CD4-positive, alpha-beta T cell treated with Interleukin-12 subunit alpha and Interleukin-12 subunit beta, for 1 hour (primary cell): Measurements from ENCODE around the gene CYTH2.

Experiments used
- DNase-seq: peaks from one replicate; pipeline ENCODE4 v3.0.0-alpha.2; 2020

The CYTH2 gene

DNA sequence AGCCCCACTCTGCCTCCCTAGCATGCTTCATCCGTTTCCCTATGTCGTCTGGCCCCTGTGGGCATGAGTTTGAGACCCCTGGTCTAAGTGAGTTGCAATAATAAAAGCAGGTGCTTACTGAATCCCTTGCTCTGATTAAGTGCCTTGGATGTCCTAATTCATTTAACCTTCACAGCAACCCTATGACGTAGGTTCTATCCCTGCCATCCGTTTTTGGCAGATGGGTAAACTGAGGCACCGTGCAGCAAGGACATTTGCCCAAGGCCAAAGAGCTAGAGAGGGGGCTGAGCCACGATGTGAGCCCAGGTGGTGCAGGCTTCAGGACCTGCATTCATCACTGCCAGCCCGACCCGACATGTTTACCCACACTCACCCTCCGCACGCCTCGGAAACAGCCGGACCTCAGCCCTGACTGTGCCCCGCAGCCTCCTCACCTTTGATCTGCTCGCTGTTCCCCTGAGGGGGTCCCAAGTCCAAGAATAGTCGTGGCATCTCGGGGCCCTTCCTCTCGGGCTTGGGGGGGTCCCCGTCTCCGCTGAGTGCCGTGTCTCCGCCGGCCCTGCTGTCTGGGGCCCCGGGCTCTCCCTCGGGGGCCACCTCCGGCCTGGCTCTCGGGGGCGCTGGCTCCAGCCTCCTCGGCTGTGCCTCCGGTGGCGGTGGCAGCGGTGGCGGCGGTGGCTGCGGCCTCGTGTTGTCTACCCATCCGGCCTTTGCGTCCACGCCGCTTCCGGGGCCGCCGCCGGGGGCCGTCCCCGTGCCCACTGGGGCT lies 28.0 kb downstream of the CYTH2 start:
- DNase-seq: no peak

DNA sequence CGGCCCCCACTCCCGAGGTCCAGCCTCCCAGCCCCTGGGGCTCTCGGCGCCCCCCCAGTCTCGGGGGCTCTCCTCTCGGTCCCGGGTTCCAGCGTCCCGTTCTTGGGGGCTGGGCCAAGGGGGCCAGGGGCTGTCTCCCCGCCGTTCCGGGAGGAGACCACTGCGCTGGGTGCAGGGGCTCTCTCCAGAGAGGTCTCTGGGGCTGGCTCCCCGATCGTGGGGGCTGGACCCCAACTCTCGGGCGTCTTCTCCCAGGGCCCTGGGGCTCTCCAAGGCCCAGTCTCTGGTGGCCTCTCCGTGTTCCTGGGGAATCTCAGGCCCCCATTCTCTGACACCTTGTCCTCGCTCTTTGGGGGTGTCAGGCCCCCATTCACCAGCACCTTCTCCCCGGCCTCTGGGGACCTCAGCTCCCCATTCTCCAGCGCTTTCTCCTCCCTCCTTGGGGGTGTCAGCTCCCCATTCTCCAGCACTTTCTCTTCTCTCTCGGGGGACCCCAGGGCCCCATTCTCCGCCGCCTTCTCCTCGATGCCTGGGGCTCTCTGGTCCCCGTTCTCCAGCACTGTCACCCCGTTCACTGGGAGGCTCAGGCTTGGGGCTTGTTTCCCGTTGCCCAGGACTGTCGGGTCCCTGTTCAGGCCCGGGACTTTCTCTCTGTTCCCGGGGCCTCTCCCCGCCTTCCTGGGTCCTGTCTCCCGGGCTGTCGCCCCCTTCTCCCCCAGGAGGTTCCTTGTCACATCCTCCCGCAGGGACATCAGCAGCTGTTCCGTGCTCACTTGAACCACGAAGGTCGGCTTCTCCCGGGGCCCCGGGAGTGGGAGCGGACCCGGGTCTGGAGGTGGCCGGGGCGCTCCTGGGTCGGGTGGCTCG lies 28.8 kb downstream of the CYTH2 start:
- no peak for DNase-seq

DNA sequence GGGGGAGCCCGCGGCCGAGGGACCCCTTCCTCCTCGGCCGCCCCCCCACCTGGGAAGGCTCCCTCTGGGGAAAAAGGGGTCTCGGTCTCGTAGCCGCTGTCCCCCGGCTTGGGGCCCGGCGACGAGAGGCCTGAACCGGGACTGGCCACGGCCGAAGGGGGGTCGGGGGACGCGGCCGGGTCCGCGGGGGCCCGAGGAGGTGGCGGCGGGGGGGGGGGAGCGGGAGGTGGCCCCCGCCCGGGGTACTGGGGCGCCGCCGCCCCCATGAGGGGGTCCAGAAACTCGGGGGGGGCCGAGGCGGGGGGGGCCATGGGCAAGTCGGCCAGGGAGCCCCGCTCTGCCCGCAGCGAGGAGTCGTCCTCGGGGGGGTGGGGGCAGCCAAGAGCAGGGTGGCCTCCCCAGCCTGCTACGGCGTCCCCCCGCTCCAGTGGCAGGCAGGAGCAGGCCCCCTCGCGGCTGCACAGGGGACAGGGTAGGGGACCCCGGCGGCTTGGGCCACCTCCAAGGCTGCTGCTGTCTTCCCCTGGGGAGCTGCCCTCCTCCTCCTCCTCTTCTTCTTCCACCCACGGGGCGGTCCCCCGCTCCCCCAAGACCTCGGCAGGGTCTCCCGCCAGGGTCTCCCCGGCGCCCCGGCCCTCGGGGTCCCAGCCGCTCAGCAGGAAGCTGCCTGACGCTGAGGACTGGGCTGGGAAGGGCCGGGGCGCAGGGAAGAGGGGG lies 29.6 kb downstream of the CYTH2 start:
- DNase-seq: no peak

DNA sequence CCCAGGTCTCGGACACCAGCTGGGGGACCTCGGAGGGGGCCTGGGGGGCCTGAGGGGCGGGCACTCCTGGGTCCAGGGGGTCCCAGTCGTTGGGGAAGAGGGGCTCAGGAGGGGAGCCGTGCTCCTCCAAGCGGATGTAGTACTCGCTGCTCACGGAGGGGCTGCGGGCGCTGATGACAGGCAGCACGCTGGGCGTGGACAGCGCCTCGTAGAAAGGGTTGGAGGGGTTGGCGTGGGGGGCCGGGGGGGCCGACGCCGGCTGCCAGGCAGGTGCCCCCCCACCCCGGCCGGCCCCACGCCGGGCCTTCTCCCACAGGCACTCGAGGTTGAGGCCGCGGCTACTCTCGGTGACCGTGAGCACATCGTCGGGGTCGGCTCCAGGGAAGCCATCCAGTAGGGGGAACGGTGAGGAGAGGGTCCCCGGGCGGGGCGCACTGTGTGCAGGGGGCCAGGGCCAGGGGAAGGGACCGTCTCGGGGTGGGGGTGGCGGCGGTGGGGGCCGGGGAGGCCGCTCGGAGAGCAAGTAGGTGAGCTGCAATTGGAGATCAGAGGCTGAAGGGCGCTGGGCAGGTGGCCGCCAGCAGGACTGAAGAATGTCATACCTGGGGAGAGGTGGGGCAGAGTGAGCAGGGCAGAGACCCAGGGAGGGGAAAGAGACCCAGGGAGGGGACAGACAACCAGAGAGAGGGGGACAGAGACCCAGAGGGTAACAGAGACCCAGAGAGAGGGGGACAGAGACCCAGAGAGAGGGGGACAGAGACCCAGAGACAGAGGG lies 30.3 kb downstream of the CYTH2 start:
- DNase-seq: no peak

DNA sequence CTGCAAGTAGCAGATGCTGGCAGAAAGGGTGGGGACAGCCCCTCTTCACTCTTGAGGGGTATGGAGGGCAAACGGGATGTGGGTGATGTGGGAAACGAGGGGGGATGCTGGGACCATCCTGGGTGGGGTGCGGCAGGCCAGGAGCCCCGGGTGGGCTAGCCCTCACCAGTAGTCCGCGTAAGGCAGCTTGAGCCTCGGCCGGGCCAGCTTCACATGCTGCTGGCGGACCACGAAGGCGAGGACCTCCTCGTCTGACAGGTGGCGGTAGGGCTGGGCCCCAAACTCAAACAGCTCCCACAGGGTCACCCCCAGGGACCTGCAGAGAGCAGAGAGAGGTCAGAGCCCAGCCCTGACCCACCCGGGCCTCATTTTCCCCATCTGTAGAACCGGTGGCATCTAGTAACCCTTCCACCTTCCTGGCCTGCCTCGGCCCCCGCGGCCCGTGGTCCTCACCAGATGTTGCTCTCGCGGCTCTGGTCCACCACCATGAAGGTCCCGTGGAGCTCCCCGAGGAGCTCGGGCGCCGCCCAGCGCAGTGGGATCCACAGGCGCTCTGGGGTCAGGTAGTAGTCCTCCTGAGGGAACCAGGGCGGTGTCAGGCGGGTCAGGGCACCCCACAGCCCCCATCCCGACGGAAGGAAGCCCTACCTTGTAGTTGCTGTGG lies 31.8 kb downstream of the CYTH2 start:
- DNase-seq: no peak

DNA sequence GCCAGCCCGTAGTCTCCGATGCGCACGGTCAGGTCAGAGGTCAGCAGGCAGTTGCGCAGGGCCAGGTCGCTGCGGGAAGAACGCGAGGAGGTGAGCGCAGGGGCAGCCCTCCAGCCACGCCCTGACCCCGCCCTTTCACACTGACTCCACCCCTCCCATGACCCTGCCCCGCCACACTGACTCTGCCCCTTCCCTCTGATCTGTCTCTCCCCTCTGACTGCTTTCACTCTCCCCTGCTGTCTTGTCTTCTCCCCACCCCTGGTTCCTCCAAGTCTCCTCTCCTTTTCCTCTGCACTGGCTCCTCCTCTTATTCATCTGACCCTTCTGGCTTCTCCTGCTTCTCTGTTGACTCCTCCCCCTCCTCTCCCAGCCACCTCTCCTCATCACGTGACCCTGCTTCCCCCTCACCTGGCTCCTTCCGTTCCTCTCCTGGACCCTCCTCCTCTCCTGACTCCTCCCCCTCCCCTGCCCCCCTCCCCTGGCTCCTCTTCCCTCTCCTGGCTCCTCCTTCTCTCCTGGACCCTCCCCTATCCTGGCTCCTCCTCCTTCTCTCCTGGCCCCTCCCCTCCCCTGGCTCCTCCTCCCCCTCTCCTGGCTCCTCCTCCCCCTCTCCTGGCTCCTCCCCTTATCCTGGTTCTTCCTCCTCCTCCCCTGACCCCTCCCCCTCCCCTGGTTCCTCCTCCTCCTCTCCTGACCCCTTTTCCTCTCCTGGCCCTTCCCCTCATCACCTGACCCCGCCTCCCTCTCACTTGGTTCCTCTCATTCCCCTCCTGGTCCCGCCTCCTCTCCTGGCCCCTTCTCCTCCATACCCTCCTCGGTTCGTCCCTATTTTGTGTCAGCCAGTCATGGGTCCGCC lies 32.6 kb downstream of the CYTH2 start:
- DNase-seq: peak; percentile 81

DNA sequence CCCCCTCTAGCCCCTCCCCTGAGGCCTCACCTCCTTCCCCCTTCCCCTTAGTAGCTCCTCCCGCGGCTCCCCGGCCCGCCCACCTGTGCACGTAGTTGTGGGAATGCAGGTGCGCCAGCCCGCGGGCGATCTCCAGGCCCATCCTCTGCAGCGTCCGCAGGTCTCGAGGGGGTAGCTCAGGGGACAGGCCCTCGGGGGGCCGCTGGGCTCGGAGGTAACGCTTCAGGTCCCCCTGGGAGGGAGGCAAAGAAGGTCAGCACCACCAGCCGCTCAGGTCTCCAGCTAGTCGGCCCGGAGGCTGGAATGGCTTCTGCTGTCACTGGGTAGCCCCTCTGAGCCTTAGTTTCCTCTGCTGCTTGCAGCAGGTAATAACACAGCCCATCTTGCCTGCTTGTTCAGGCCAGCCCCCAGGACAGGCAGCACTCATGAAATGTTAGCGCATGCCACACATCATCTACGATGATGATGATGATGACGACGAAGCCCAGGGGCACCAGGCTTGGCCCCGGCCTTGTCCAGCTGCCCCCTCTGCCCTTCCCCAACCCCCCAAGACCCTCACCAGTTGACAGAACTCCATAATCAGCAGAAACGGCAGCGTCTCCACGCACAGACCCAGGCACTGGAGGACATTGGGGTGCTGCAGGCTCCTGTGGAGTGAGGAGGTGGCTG lies 33.3 kb downstream of the CYTH2 start:
- no peak for DNase-seq

DNA sequence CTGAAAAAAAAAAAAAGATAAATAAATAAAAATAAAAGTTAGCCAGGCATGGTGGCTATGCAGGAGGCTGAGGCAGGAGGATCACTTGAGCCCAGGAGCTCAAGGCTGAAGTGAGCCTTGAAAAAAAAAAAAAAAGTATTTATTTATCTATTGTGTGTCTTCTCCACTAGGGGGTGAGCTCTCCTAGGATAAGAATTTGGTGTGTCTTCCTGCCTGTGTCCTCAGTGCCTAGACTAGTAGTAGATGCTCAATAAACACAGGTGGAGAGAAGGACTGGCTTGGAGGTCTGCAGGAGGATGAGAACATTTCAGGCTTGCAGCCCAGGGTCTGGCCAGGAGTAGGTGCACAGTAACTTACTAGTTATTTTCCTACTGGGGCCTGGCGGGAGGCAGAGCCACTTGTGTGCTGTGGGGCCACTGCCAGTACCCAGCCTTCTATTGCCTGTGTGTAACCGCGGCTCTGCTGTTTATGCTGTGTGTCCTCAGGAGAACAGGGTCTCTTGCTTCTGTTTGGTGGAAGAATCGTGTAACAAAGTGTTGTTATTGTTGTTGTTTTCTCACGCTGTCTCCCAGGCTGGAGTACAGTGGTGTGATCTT lies 37.1 kb downstream of the CYTH2 start:
- peak; percentile 72 for DNase-seq

DNA sequence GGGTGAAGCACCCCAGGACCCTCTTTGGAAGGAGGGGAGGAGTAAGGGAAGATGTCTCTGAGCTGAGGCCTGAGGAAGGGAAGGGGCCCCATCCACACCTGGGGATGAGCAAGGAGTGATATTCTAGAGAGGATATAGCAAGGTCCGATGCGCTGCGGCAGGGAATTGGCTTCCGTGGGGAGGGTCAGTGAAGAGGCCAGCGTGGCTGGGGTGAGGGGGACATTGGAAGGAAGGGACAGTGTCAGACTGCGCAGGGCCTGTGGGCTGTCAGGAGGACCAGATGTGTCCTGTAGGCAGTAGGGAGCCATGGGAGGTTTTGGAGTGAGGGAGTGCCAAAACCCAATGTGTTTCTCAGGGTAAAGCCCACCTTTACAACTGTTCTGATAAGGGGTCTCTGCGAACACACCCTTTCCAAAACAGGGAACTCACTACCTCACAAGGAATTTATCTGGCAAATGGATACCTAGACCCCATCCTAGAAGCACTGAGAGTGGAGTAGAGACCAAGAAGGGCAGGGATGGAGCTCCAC lies 38.8 kb downstream of the CYTH2 start:
- no peak for DNase-seq

DNA sequence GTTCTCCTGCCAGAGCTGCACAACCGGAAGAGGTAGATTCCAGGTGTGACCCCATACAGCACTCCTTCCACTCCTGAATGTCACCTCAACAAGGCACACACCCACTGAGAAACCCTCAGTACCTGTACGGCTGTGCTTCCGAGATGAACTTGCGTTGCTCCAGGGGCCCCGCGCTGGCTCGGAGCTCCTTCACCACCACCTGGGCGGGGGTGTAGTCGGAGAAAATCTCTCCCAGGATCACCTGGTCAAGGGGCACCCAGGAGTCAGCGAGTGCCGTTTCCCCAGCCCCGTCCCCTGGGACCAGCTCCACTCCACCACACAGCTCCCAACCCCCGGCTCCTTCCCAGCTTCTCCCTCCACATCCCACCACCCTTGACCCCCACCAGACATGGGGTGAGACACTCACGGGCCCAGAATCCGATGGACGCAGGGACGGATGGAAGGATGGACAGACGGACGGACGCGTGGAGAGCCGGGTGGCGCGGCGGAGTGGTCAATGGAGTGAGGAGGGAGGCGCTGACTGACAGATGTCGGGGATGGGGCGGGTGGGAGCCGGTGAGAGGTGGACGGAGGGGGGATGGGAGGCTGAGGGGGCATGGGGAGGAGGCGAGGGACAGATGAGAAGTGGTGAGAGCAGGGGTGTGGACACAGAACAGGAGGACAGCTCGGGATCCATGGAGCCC lies 39.7 kb downstream of the CYTH2 start:
- DNase-seq: no peak

DNA sequence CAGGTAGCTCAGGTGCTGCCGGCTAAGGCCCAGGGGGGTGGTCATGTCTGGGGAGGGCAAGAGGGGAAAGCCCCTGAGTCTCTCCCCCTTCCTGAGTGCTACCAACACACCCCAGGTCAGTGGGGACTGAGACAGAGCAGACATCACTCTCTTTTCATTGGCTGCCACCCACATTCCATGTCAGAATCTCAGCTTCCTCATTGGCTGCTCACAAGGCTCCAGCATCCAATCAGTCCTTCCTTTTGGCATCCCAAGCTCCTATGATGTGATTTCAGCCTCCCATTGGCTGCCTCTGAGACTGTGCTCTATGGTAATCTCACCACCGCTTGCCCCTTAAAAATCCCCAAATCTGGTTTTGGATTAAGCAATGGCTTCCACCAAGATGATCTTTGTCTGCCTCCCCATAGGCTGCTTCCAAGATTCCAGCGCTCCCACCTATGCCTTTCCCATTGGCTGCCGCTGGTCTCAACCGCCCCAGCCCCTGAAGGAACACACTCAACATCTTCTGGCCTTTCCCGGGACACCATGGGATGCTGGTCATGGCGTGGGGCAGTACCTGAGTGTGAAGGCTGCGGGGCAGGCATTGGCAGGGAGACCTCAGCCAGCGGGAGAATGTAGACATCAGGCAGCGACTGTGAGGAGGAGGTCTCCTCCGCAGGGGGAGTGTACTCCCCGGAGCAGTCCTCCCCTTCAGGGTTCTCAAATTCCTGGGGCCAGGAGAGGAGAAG lies 40.5 kb downstream of the CYTH2 start:
- DNase-seq: no peak

DNA sequence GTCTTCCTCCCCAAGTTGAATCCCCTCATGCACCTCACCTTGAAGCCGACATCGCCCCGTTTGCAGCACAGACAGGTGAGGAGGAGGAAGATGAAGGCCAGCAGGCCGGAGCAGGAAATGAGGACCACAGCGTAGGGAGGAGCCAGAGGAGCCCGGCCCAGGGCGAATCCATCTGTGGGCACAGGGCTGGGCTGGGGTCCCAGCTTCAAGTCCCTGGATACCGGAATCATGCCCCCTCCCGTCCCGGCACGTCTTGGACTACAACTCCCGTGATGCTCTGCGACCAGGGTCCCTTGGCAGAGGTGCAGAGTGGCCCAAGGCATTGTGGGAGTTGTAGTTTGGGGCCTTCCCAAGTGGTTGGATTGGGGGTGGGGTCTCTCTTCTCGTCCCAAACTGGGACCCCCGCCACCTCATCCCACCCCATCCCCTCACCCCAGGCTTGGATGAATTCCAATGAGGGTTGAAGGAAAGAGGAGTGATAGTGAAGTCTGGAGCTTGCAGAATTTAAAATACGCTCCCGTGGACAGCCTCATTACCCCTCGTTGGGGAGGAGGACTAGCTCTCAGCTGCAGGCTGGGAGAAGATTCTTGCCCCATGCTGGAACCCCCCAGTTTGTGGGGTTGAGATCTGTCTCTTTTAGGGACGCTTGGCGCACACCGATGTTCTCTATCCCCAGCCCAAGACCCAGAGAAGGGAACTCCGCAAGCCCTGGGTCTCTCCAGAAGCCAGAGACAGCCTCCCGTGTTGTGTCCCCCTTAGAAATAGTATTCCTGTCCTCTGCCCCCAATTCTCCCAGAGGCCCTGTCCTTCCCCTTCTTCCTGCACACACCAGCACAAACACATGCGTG lies 41.5 kb downstream of the CYTH2 start:
- peak; percentile 77 for DNase-seq

DNA sequence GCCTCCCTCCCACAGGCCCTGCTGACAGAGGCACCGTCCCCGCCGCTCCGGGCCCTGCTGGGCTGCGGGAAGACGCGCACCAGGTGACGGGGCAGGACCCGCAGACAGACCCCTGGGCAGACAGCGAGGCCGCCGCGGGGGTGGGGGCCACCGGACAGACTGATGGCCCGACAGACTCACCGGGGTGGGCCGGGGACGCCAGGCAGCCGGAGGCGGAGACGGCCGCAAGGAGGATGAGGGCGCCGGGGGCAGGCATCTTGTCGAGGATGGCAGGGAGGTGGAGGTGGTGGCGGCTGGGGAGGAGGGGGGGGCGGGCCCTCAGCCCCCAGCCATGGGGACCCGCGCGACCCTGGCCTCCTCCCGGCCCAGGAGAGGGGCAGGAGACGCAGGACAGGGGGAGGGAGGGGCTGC lies 42.2 kb downstream of the CYTH2 start:
- DNase-seq: no peak

DNA sequence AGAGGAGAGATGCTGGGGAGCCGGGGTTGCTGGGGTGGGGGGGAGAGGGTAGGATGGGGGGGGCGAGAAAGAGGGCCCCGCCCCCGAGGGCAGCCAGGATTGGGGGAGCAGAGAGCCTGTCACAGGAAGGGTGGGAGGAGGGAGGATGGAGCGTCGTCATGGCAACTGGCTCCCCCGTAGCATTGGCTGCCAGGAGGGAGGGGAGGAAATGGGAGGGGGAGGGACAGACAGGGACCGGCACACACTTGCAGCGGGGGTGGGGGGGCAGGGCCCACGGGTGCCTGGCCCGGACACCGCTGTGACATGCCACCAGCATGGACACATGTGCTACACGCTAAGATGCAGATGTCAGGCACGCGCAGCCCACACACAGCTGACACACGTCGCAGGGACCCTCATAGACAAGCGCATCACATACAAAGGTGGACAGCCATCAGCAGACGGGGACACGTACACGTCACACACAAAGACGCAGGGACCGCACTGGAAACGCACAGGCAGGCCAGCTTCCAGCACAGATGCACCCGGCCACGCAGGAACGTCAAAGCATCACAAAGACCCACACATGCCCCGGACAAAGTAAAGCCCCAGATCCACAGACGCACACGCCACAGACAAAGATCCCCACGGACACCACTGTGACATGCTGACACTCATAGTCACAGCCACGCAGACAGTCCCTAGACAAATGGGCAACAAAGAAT lies 42.8 kb downstream of the CYTH2 start, which contains the start of gene LMTK3:
TSS of gene LMTK3 (minus strand) at position 36 of the 704 bp plus-strand sequence. CDS start 259 bp downstream, outside the sequence.
- DNase-seq: peak; percentile 93

DNA sequence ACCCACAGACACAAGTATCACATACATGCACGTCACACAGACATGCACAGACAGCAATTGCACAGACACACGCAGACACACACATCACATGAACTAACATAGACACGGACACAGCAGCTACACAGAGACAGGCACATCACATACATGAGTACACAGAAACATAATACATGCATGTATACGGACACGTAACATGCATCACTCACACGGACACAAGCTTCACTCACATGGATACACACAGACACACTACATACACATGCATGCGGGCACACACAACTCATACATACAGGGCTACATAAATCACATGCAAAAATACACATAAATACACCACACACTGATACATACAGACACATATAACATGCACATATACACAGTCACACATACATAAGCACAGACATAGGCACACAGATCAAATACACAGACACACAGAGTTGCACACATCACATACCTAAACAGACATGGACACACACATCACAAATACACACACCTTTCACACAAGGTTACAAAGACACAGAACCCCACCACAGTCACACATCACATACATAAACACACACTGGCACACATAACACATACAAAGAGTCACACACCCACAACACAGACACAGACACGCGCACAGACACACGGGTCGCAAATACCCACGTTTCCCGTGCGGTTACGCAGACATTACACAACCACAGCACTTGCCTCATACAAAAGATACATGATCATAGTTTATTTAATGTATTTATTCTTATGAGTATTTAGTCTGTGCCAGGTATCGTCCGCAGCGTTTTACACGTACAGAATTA lies 43.5 kb downstream of the CYTH2 start:
- peak; percentile 46 for DNase-seq
